Activated naive CD8-positive, alpha-beta T cell (primary cell): Measurements from ENCODE around the gene SYNGAP1.
"Not testable (repeated sequence)": the region's sequence is repeated elsewhere in the genome, so short reads cannot be mapped to it uniquely, and the experiment has no call there.

Experiments used
- H3K27ac Mint-ChIP-seq: one replicate; pipeline ENCODE4 v1.8.0; 2021; ENCODE audit warnings: mixed read lengths
- H3K27me3 Mint-ChIP-seq: one replicate; pipeline ENCODE4 v1.8.0; 2021; ENCODE audit warnings: mixed read lengths
- H3K36me3 Mint-ChIP-seq: one replicate; pipeline ENCODE4 v1.8.0; 2021; ENCODE audit warnings: mixed read lengths
- H3K4me1 Mint-ChIP-seq: one replicate; pipeline ENCODE4 v1.8.0; 2021; ENCODE audit warnings: low read depth, mixed read lengths
- H3K4me3 Mint-ChIP-seq: one replicate; pipeline ENCODE4 v1.8.0; 2021; ENCODE audit warnings: mild to moderate bottlenecking, mixed read lengths
- H3K9me3 Mint-ChIP-seq: one replicate; pipeline ENCODE4 v1.8.0; 2021; ENCODE audit warnings: low read depth, mixed read lengths

The SYNGAP1 gene

DNA sequence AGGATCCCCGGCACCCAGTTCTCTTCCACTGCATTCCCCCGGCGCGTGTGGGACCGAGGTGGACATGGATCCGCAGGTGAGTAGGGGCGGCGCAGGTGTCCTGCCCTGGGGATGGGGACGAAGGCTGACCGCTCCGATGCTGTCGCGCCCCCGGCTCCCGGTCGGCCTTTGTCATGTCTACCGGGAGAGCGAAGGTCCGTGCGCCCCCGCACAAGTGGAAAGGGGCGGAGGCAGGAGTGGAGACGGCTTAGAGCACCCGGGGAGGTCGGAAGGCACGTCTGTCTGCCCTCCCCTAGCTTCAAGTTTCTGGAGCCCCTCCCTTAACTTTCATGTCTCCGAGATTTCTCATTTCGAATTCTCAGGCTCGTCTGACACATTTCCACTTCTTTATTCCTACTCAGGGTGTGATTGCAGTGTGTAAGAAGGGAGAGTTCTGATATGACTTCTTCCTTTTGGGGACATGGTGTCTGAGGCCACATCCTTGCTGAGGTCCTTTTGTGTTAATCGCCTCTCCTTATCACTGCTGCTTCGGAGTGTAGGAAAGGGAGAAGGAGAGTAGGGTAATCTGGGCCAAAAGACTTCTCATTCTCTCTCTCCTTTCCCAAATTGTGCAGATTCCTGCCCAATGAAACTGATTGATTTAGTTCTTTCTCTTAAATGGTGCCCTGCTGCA is 27.8 kb upstream of the SYNGAP1 start:
- Mint-ChIP-seq H3K27ac (peak overlapping the region; percentile 95), H3K4me3 (peak overlapping the region; percentile 85), H3K36me3 (no peaks in the 10 kb centered on the region), H3K9me3 (no peaks in the 10 kb centered on the region), H3K4me1 (peaks cover 16% of the 10 kb centered on the region), H3K27me3 (no peaks in the 10 kb centered on the region)

DNA sequence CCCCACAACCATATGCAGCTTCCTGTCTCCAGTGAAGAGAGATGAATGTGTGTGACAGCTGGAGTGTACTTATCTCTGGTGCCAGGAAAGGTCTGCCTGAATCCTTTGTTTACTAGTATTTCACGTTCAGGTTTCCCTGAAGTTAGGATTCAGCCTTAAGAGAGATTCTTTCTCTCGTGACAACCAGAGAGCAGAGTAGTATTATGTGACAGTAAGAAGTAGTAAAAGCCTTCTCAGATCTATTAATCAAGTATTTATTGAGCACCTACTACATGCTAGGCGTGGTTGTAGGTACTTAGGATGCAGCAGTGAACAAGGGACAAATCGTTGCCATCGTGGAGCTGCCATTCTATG is 27.3 kb upstream of the SYNGAP1 start:
- Mint-ChIP-seq H3K27me3 (no peaks in the 10 kb centered on the region), H3K36me3 (no peaks in the 10 kb centered on the region), H3K9me3 (no peaks in the 10 kb centered on the region), H3K4me3 (peak overlapping the region; percentile 85), H3K4me1 (peaks cover 16% of the 10 kb centered on the region), H3K27ac (peak overlapping the region; percentile 13)

DNA sequence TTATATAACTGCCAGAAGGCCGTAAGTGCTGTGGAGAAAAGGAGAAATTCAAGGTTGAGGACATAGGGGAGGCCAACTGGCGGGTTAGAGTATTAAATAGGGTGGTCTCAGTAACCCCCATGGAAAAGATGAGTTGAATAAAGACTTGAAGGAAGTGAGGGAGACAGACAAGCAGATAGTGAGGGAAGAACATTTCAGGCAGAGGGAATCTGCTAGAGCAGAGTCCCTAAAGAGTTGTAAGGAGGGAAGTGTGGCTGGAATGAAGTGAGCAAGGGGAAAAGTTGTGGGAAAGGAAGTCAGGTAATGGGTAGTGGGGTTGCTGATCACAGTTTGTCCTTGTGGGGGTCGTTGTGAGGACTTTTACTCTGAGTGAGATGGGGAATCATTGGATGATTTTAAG is 26.9 kb upstream of the SYNGAP1 start:
- no peak overlapping the region for H3K27ac Mint-ChIP-seq
- H3K4me3 Mint-ChIP-seq, result no peak overlapping the region
- no peaks in the 10 kb centered on the region for H3K27me3 Mint-ChIP-seq
- H3K9me3 Mint-ChIP-seq, result no peaks in the 10 kb centered on the region
- no peaks in the 10 kb centered on the region for H3K36me3 Mint-ChIP-seq
- H3K4me1 Mint-ChIP-seq, result peaks cover 16% of the 10 kb centered on the region

DNA sequence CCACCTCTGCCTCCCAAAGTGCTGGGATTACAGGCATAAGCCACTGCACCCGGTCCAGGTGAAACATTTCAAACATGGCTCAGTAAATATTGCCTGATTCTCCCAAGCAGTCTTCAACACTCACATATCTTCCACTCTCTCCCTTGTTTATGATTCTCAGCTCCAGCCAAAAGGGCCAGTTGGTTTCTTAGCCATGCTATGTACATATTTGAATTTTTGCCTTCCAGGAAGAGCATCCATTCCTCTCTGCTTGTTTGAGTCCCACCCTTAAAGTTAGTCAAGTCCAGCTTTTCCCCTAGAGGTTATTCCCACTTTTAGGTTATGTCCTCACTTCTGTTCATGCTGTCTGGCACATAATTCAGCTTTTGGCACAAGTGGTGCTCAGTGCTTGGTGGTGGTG is 22.3 kb upstream of the SYNGAP1 start:
- Mint-ChIP-seq H3K4me1 (peaks cover under 1% of the 10 kb centered on the region), H3K27me3 (no peaks in the 10 kb centered on the region), H3K4me3 (no peak overlapping the region), H3K27ac (no peak overlapping the region), H3K9me3 (no peaks in the 10 kb centered on the region), H3K36me3 (no peaks in the 10 kb centered on the region)

DNA sequence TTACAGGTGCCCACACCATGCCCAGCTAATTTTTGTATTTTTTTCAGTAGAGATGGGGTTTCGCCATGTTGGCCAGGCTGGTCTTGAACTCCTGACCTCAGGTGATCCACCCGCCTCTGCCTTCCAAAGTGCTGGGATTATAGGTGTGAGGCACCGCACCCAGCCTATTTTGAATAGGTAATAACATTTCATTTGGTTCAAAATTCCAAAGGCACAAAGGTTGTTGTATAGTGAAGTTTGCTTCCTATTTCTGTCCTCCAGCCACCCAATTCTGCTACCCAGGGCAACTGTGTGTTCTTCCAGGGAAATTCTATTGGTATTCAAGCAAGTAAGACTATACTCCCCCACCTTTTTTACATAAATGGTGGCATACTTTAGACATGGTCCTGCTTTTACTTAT is 21.3 kb upstream of the SYNGAP1 start:
- H3K36me3 Mint-ChIP-seq, H3K9me3 Mint-ChIP-seq, H3K27ac Mint-ChIP-seq, H3K27me3 Mint-ChIP-seq, H3K4me1 Mint-ChIP-seq, H3K4me3 Mint-ChIP-seq: not testable (repeated sequence)

DNA sequence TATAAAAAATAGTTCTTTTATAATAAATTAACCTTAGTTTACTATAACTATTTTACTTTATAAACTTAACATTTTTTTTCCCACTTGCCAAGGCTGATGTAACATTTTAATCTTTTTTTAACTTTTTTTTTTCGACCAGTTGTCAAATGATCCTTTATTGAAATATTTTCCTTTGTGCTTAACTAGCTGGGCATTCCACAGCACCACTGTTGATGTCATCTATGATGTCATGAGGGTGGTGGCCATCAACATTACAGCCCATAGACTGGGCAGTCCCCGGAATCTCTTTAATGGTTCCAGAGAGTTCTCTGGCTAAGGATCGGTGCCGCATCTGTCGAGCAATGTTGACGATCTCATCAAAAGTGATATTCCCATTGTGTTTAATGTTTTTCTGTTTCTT is 20.0 kb upstream of the SYNGAP1 start:
- not testable (repeated sequence) for H3K36me3 Mint-ChIP-seq, H3K27ac Mint-ChIP-seq, H3K9me3 Mint-ChIP-seq, H3K4me3 Mint-ChIP-seq, H3K4me1 Mint-ChIP-seq, H3K27me3 Mint-ChIP-seq

DNA sequence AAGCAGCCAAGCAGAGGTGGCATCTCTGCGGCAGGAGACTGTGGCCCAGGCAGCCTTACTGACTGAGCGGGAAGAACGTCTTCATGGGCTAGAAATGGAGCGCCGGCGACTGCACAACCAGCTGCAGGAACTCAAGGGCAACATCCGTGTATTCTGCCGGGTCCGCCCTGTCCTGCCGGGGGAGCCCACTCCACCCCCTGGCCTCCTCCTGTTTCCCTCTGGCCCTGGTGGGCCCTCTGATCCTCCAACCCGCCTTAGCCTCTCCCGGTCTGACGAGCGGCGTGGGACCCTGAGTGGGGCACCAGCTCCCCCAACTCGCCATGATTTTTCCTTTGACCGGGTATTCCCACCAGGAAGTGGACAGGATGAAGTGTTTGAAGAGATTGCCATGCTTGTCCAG is 15.0 kb upstream of the SYNGAP1 start:
- H3K27me3 Mint-ChIP-seq, result no peaks in the 10 kb centered on the region
- H3K36me3 Mint-ChIP-seq, result no peaks in the 10 kb centered on the region
- H3K9me3 Mint-ChIP-seq, result no peaks in the 10 kb centered on the region
- H3K4me1 Mint-ChIP-seq, result peaks cover 6% of the 10 kb centered on the region
- no peak overlapping the region for H3K27ac Mint-ChIP-seq
- H3K4me3 Mint-ChIP-seq, result no peak overlapping the region

DNA sequence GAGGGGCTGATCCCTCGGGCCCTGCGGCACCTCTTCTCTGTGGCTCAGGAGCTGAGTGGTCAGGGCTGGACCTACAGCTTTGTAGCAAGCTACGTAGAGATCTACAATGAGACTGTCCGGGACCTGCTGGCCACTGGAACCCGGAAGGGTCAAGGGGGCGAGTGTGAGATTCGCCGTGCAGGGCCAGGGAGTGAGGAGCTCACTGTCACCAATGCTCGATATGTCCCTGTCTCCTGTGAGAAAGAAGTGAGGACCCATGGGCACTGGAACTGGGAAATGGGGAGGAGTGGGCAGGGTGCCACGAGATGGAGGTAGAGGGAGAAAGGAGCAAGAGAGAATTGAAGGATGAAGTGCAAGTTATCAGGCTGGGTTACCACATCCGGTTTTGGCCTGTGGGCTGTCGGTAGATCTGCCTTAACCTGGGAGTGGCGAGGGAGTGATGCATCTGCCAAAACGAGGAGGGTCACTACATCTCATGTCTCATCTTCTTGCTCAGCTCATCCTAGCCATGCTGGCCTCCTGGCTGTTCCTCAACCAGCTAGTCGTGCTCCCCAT is 14.4 kb upstream of the SYNGAP1 start:
- H3K36me3 Mint-ChIP-seq, result no peaks in the 10 kb centered on the region
- no peaks in the 10 kb centered on the region for H3K27me3 Mint-ChIP-seq
- H3K4me1 Mint-ChIP-seq, result peaks cover 9% of the 10 kb centered on the region
- H3K27ac Mint-ChIP-seq, result no peak overlapping the region
- H3K4me3 Mint-ChIP-seq, result no peak overlapping the region
- no peaks in the 10 kb centered on the region for H3K9me3 Mint-ChIP-seq

DNA sequence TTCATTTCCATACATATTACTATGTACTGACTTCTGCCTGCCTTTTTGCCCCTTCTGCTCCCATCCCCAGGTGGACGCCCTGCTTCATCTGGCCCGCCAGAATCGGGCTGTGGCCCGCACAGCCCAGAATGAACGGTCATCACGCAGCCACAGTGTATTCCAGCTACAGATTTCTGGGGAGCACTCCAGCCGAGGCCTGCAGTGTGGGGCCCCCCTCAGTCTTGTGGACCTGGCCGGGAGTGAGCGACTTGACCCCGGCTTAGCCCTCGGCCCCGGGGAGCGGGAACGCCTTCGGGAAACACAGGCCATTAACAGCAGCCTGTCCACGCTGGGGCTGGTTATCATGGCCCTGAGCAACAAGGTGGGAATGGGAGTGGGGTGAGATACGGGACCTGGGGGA is 13.7 kb upstream of the SYNGAP1 start:
- no peak overlapping the region for H3K27ac Mint-ChIP-seq
- H3K4me3 Mint-ChIP-seq, result no peak overlapping the region
- H3K36me3 Mint-ChIP-seq, result no peaks in the 10 kb centered on the region
- no peaks in the 10 kb centered on the region for H3K9me3 Mint-ChIP-seq
- peaks cover 9% of the 10 kb centered on the region for H3K4me1 Mint-ChIP-seq
- H3K27me3 Mint-ChIP-seq, result no peaks in the 10 kb centered on the region

DNA sequence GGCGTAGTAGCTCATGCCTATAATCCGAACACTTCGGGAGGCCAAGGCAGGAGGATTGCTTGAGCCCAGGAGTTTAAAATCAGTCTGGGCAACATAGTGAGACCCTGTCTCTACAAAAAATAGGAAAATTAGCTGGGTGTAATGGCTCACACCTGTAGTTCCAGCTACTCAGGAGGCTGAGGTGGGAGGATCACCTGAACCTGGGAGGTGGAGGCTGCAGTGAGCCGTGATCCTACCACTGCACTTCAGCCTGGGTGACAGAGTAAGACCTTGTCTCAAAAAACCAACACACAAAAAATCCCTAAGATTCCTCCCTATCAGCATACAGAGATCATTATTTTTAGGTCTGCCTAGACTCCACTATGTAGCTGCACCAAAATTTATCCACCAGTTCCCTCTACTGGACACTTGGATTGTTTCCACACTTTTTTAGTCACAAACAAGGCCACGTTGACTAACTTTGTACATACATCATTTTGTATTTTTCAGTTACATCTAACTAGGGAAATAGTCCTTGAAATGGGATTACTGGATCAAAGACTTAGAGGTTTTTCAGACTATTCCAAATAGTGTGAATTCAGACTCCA is 12.6 kb upstream of the SYNGAP1 start:
- no peaks in the 10 kb centered on the region for H3K36me3 Mint-ChIP-seq
- no peak overlapping the region for H3K4me3 Mint-ChIP-seq
- peaks cover 15% of the 10 kb centered on the region for H3K4me1 Mint-ChIP-seq
- H3K27ac Mint-ChIP-seq, result no peak overlapping the region
- H3K9me3 Mint-ChIP-seq, result no peaks in the 10 kb centered on the region
- no peaks in the 10 kb centered on the region for H3K27me3 Mint-ChIP-seq

DNA sequence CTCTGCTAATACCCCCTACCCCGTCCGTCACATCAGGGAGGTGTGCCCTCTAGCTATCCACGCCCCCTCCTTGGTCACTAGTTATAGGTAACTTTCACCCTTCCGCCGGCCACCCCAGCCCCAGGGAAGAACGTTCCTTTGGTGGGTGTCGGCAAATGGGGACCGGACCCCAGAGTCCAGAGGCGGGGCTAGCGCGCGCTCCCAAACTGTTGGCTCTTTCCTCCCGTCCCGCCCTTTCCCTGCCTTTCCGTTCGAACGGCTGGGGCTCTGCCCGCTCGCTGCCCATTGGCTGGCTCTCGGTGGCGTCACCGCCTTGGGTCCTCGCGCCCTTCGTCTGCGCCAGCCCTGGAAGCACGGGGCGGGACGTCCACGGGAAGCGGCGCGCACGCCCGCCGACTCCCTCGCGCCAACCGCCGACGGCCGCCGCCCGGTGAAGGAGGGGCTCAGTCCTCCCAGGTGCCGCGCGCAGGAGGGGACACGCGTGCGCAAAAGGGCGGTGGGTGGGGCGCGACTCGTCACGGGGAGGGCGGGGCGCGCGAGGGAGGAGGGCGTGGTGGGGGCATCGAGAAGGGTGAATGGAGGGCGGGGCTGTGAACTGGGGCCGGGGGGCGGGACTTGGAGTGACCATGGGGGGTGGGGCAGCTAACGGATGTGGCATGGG is 9.7 kb upstream of the SYNGAP1 start:
- Mint-ChIP-seq H3K36me3 (no peaks in the 10 kb centered on the region), H3K9me3 (no peaks in the 10 kb centered on the region), H3K4me3 (peak overlapping the region; percentile 90), H3K27ac (peak overlapping the region; percentile 89), H3K4me1 (peaks cover 41% of the 10 kb centered on the region), H3K27me3 (no peaks in the 10 kb centered on the region)

DNA sequence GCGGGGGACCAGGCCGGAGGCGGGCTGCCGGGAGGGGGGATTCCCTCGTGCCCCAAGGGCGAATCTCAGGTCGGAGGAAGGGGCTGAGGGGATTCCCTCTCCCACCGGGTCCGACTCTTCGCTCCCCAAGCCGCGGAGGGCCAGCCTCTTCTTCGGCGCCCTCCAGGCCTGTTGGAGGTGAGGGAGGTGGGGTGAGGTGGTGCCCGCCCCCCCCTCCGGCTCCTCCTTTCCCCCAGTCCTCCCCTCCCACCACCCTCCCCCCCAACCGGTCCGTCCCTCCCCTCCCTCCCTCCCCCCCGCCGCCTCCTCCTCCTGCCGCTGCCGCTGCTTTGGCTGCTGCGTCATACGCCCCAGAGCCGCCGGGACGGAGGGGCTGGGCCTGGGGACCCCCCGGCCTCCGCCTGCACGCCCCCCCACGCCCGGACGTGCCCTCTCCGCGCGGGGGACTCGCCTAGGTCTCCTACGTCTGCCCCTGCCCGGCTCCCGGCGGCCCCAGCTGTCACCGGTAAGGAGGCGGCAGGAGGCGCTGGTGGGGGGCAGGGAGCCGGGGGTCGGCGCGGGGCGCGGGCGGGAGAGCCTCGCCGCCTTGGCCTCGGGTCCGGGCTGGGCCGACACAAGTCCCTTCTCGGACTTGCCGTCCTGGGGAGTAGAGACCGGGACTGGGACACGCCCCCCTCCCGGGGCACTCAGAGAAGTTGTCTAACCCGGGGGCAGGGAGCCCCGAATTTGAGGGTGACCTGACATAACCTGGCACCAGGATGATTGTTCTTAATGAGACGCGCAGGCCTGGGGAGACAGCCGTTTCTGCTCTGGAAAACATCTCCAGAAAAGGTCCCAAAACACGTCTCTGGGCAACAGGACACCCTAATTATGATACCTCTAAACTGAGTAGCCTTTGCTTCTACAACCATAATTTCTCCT is 8.9 kb upstream of the SYNGAP1 start, which contains the start of gene PHF1:
Gene PHF1, plus strand, starts transcription at position 304 of the 921 bp plus-strand sequence. CDS start 1,250 bp downstream, outside the sequence.
- H3K36me3 Mint-ChIP-seq, result no peaks in the 10 kb centered on the region
- H3K4me1 Mint-ChIP-seq, result peaks cover 49% of the 10 kb centered on the region
- peak within 1 kb of the TSS; percentile 90 for H3K4me3 Mint-ChIP-seq
- H3K9me3 Mint-ChIP-seq, result no peaks in the 10 kb centered on the region
- H3K27me3 Mint-ChIP-seq, result no peaks in the 10 kb centered on the region
- peak within 1 kb of the TSS; percentile 89 for H3K27ac Mint-ChIP-seq

DNA sequence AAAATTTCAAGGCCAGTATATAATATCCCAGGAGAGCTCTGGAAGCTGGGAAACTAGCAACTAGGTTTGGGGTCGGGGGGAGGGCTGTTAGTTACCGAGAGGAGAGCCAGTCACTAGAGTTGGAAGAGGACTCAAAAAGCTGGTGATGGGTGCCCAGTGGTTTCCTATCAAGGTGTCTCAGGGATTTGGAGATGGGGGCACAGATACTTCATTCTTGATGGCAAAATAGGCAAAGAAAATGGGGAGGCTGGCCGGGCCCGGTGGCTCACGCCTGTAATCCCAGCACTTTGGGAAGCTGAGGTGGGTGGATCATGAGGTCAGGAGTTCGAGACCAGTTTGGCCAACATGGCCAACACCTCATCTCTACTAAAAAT is 8.2 kb upstream of the SYNGAP1 start:
- Mint-ChIP-seq H3K4me3 (peak overlapping the region; percentile 86), H3K27me3 (no peaks in the 10 kb centered on the region), H3K27ac (peak overlapping the region; percentile 83), H3K36me3 (no peaks in the 10 kb centered on the region), H3K9me3 (no peaks in the 10 kb centered on the region), H3K4me1 (peaks cover 55% of the 10 kb centered on the region)

DNA sequence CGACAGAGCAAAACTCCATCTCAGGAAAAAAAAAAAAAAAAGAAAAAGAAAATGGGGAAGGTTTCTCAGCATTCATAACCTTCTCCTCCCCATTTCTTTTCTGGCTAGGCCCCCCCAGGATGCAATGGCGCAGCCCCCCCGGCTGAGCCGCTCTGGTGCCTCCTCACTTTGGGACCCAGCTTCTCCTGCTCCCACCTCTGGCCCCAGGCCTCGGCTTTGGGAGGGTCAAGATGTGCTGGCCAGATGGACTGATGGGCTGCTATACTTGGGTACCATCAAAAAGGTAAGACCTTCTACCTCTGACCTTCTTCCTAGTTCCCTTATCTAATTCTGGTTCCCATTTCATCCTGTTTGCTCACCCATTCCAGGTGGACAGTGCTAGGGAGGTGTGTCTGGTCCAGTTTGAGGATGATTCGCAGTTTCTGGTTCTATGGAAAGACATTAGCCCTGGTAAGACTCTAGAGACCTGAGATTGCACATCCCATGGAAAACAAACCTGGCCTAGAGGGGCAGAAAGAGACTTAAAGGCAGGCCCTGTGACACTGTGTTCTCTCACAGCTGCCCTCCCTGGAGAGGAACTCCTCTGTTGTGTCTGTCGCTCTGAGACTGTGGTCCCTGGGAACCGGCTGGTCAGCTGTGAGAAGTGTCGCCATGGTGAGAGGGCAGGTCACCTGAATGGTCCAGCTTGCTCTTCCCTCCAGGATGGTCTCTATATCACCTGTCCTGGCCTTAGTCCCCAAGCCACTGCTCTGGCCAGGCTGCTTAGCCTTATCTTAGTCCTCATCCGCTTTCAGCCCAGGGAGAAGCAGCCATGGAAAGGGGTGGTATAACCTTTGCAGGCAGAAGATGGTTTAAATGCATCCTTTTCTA is 7.5 kb upstream of the SYNGAP1 start:
- H3K9me3 Mint-ChIP-seq, result no peaks in the 10 kb centered on the region
- peaks cover 61% of the 10 kb centered on the region for H3K4me1 Mint-ChIP-seq
- no peaks in the 10 kb centered on the region for H3K27me3 Mint-ChIP-seq
- peak overlapping the region; percentile 69 for H3K27ac Mint-ChIP-seq
- H3K36me3 Mint-ChIP-seq, result peaks cover 2% of the 10 kb centered on the region
- H3K4me3 Mint-ChIP-seq, result peak overlapping the region; percentile 70
